Measurements from ENCODE around the gene DOCK2.

The DOCK2 gene

DNA sequence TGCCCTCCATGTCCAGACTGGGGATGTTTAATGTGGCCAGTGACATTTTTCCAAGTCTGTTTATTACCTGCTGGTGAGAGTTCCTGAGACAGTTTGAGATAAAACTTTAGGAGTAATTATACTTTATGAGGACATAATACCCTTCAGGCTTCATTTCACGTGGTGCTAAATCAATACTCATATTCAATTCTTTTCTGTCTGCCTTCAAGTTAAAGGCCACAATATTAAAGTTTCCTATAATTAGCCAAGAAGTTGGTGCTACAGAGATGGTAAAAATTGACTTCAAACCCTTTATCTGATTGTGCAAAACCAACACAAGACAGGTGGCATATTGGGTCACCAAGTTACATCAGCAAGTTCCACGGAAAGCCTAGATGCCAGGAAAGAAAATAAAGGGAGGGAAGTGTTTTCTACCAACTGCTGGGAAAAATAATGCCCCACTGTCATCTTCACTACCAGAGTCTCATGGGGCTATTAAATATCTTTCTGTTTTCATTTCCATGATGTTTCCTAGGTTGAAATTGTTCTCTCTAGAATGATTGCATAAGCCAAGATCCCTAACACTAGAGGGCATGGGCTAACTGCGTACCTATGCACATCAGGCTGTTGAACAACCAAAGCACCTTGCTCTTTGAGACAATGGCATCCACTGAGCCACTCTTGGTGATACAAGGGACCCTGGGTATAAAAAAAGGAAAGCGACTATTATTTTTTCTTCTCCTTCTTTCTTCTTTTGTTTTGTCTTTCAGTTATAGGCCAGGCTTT lies 274.6 kb downstream of the DOCK2 start:
- Histone ChIP-seq H3K9me3 (no peaks in the 10 kb centered on the region), H3K36me3 (peaks cover 8% of the 10 kb centered on the region), H3K4me3 (ENCODE audit: low read depth in 1 of 2, low read length in 1 of 2) (no peak overlapping the region), H3K27ac (peak overlapping the region; percentile 41), H3K4me1 (ENCODE audit: control insufficient read depth in 1 of 2, insufficient read depth in 1 of 2, low read depth in 1 of 2, low read length in 1 of 2) (peaks cover 7 to 9% of the 10 kb centered on the region in 2 experiments), H3K27me3 (no peaks in the 10 kb centered on the region)
- TF ChIP-seq, protein P1, sequence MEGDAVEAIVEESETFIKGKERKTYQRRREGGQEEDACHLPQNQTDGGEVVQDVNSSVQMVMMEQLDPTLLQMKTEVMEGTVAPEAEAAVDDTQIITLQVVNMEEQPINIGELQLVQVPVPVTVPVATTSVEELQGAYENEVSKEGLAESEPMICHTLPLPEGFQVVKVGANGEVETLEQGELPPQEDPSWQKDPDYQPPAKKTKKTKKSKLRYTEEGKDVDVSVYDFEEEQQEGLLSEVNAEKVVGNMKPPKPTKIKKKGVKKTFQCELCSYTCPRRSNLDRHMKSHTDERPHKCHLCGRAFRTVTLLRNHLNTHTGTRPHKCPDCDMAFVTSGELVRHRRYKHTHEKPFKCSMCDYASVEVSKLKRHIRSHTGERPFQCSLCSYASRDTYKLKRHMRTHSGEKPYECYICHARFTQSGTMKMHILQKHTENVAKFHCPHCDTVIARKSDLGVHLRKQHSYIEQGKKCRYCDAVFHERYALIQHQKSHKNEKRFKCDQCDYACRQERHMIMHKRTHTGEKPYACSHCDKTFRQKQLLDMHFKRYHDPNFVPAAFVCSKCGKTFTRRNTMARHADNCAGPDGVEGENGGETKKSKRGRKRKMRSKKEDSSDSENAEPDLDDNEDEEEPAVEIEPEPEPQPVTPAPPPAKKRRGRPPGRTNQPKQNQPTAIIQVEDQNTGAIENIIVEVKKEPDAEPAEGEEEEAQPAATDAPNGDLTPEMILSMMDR (IDR thresholded peaks at IDR 0.05): no peak

DNA sequence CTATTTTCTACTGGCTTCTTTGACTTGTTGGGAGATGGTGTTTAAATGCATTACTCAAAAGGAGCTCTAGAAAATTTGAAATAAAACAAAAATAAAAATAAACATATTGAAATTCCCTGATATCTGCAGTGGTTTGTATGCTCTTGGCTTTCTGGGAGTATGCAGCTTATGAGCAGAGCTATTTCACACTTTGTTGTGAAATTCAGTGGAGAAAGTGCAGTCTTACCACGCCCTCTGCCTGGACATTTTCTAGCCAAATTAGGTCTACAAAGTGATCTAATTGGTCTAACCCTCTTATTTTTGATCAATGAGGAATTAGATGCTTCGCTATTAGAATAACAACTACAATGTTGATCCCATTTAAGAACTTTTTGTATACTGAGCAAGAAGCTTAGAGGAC lies 276.4 kb downstream of the DOCK2 start:
- TF ChIP-seq, protein P1 (IDR thresholded peaks at IDR 0.05): no peak
- Histone ChIP-seq H3K36me3 (peaks cover 8% of the 10 kb centered on the region), H3K27ac (no peak overlapping the region)

DNA sequence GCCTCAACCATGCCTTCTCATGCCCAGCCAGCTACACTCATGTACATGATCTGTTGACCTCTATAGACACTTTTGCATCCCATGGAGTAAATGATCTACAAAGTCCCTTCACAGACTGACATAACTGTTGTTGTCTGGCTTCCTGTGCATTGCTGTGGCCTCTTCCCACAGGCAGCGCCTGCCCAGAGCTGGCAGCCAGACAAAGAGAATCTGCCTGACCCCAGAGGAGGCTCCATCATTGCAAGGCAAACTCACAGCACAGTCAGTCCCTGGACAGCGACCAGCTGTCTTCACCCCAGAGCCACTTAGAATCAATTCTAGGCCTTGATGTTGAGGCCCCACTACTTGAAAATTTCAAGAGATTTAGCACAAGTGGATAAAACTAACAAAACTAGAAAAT lies 277.7 kb downstream of the DOCK2 start:
- no peak overlapping the region for H3K4me3 ChIP-seq (ENCODE audit: low read depth in 1 of 2, low read length in 1 of 2)
- H3K4me1 ChIP-seq (ENCODE audit: control insufficient read depth in 1 of 2, insufficient read depth in 1 of 2, low read depth in 1 of 2, low read length in 1 of 2): peaks cover 7 to 9% of the 10 kb centered on the region in 2 experiments
- TF ChIP-seq, protein P1 (IDR thresholded peaks at IDR 0.05): no peak
- no peak overlapping the region for H3K27ac ChIP-seq
- H3K9me3 ChIP-seq: no peaks in the 10 kb centered on the region
- peaks cover 3% of the 10 kb centered on the region for H3K36me3 ChIP-seq
- H3K27me3 ChIP-seq: no peaks in the 10 kb centered on the region

More for the DNA sequence above, 276.4 kb downstream of the DOCK2 start:
- H3K27me3 ChIP-seq: no peaks in the 10 kb centered on the region
- H3K4me3 ChIP-seq (ENCODE audit: low read depth in 1 of 2, low read length in 1 of 2): no peak overlapping the region
- H3K9me3 ChIP-seq: no peaks in the 10 kb centered on the region
- peaks cover 7 to 9% of the 10 kb centered on the region in 2 experiments for H3K4me1 ChIP-seq (ENCODE audit: control insufficient read depth in 1 of 2, insufficient read depth in 1 of 2, low read depth in 1 of 2, low read length in 1 of 2)

DNA sequence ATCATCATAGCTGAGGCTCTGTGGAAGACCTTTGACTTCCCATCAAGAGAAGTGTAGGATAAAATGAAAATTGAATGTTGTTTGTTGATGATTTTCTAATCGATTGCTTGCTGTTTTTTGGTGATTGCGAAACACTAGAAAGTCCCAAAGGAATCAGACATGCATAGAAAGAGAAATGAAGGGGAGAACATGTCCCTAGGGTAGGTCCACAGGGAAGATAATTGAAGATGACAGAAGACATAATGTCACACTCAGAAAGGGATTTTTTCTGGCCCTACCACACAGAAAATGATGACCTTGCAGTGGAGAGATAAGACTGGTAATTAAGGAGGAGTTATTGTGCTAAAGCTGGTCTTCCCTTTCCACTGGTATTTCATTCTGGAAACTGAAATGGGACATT lies 280.4 kb downstream of the DOCK2 start:
- Histone ChIP-seq H3K4me3 (ENCODE audit: low read depth in 1 of 2, low read length in 1 of 2) (no peak overlapping the region), H3K4me1 (ENCODE audit: control insufficient read depth in 1 of 2, insufficient read depth in 1 of 2, low read depth in 1 of 2, low read length in 1 of 2) (peaks cover 0 to 5% of the 10 kb centered on the region in 2 experiments), H3K36me3 (peaks cover 10% of the 10 kb centered on the region), H3K9me3 (no peaks in the 10 kb centered on the region), H3K27ac (no peak overlapping the region), H3K27me3 (no peaks in the 10 kb centered on the region)
- TF ChIP-seq, protein P1 (IDR thresholded peaks at IDR 0.05): no peak

DNA sequence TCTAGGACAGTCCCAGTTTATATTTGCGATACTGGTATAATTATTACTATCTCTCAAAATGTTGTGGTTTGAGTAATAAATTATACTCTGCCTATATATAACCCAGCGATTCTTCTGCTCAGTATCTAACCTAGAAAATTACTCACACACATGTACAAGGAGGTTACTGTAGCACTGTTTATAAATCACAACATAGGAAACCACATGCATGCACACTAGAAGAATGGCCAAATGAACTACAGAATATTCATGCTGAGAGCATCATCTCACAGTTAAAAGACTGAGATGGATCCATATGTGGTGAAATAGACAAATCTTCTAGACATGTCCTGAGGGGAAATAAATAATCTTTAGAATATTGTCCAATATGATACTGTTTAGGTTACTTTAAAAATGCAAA lies 281.2 kb downstream of the DOCK2 start:
- TF ChIP-seq, protein P1 (IDR thresholded peaks at IDR 0.05): no peak
- H3K4me1 ChIP-seq (ENCODE audit: control insufficient read depth in 1 of 2, insufficient read depth in 1 of 2, low read depth in 1 of 2, low read length in 1 of 2): peaks cover 0 to 5% of the 10 kb centered on the region in 2 experiments
- no peaks in the 10 kb centered on the region for H3K27me3 ChIP-seq
- H3K4me3 ChIP-seq (ENCODE audit: low read depth in 1 of 2, low read length in 1 of 2): no peak overlapping the region
- no peaks in the 10 kb centered on the region for H3K9me3 ChIP-seq
- H3K36me3 ChIP-seq: peaks cover 10% of the 10 kb centered on the region
- no peak overlapping the region for H3K27ac ChIP-seq
